Measurements from ENCODE around the gene TNFAIP3.

Gene TNFAIP3

DNA sequence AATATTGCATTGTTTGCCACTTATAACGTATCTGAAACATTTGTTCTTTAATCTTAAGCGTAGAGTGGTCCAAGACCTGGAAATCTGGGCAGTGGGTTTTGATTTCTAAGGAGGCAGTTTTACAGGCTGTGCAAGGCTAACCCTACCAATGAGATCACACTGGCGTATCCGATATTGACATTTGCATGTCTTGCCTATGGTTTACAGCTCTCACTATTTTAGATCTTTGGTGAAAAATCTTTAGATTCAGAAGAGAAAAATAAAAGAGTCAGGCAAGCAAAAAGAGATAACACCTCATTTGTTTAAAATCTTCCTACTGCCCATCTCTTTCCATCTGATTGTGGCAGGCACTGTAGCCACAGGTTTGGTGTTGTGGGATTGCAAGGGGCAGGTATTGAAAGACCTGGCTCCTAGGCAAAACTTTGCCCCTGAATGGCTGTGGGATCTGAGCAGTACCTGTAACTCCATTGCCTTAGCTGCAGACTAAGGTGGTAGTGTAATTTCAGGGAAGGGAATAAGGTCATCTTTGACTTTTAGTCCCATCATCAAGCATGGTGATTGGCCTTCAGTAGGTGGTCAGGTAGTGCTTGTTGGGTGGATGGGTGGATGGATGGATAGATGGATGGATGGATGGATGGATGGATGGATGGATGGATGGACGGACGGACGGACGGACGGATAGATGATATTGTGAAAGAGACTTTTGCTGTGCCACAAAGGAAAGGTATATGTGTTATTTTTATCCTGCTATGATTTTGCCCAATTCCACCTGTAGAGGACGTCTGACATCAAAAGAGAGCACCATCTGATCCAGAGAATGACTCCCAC, 1.9 kb downstream of the TNFAIP3 start:
- no peak for DNase-seq
- TF ChIP-seq, protein P1, sequence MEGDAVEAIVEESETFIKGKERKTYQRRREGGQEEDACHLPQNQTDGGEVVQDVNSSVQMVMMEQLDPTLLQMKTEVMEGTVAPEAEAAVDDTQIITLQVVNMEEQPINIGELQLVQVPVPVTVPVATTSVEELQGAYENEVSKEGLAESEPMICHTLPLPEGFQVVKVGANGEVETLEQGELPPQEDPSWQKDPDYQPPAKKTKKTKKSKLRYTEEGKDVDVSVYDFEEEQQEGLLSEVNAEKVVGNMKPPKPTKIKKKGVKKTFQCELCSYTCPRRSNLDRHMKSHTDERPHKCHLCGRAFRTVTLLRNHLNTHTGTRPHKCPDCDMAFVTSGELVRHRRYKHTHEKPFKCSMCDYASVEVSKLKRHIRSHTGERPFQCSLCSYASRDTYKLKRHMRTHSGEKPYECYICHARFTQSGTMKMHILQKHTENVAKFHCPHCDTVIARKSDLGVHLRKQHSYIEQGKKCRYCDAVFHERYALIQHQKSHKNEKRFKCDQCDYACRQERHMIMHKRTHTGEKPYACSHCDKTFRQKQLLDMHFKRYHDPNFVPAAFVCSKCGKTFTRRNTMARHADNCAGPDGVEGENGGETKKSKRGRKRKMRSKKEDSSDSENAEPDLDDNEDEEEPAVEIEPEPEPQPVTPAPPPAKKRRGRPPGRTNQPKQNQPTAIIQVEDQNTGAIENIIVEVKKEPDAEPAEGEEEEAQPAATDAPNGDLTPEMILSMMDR (IDR thresholded peaks at IDR 0.05) = no peak
- peaks cover 85% of the 10 kb centered on the region for H3K4me1 Mint-ChIP-seq
- peaks cover 3% of the 10 kb centered on the region for H3K36me3 Mint-ChIP-seq (ENCODE audit: low read depth)
- peaks cover 7% of the 10 kb centered on the region for H3K27me3 Mint-ChIP-seq (ENCODE audit: low read depth, poor library complexity)
- H3K27ac Mint-ChIP-seq = no peak overlapping the region
- H3K9me3 Mint-ChIP-seq = no peaks in the 10 kb centered on the region
- peak overlapping the region; percentile 95 for H3K4me3 Mint-ChIP-seq

DNA sequence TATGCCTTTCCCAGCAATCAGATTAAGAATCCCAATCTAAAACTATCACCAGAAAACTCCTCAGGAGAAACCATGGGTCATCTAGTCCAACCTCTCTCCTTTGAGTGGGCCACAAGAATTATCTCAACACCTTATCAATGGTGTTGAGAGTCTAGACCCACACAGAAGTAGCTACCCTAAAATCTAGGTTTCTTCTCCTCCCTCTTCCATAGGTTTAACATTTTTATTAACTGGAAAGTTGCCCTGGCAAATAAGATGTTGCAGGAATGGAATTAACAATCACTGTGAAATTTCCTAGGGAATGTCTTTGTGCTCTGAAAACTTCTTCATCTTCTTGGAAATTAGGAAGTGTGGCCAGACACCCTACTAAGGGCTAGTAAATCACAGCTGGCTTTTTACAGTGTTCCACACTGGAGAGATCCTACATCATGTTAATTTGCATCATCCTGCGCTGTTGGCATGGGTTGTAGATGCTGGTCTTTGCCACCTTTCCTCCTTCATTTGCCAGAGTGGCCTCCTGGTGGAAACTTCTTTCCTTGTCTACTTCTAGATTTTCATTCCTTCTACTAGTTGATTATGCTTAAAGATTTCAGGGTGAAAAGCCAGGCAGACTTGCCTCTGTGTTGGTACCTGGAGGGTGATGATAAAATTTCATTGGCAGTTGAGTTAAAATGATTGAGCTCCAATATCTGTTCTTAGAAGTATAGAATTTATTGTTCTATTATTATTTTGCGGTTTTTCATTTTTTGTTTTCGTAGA, 2.7 kb downstream of the TNFAIP3 start:
- Mint-ChIP-seq H3K36me3 (ENCODE audit: low read depth) (peaks cover 5% of the 10 kb centered on the region), H3K4me3 (peak overlapping the region; percentile 95), H3K27ac (no peak overlapping the region), H3K27me3 (ENCODE audit: low read depth, poor library complexity) (peaks cover 6% of the 10 kb centered on the region), H3K9me3 (no peaks in the 10 kb centered on the region), H3K4me1 (peaks cover 78% of the 10 kb centered on the region)
- TF ChIP-seq, protein P1 (IDR thresholded peaks at IDR 0.05) = no peak
- DNase-seq = no peak

DNA sequence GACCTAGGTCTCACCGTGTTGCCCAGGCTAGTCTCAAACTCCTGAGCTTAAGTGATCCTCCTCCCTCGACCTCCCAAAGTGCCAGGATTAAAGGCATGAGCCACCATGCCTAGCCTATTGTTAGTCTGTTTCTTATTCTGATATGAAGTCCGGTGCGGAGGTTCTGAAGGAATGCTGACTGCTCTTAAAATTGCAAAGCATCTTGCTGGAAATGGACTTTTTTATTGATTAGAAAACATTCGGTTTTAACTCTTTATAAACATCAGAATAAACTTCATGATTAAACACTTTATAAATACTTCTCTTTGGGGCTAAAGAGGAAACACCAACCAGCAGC, 3.2 kb downstream of the TNFAIP3 start:
- DNase-seq = no peak
- Mint-ChIP-seq H3K4me3 (peak overlapping the region; percentile 47), H3K4me1 (peaks cover 73% of the 10 kb centered on the region), H3K36me3 (ENCODE audit: low read depth) (peaks cover 10% of the 10 kb centered on the region), H3K27ac (no peak overlapping the region), H3K9me3 (no peaks in the 10 kb centered on the region), H3K27me3 (ENCODE audit: low read depth, poor library complexity) (peaks cover 2% of the 10 kb centered on the region)
- TF ChIP-seq, protein P1 (IDR thresholded peaks at IDR 0.05) = no peak

DNA sequence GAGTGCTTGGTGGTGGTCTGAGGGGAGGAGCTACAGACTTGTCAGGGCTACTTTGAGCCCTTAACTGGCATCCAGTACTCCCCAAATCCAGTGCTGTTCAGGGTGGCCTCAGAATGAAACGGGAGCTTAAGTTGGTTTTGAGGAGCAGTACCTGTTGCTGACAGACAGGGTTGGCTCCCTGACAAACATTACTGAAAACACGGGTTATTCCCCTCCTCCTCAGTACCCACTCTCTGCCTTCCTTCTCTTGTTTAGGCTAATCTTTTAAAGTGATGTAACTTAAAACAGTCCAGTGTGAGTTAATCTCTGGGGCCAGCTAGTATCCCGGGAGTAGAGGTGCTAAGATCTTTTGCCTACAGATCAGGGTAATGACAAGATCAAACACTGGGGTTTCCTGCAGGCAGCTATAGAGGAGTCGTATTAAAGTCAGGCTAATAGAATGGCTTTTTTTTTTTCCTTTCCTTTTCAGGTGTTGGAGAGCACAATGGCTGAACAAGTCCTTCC, 3.7 kb downstream of the TNFAIP3 start:
- peaks cover 12% of the 10 kb centered on the region for H3K36me3 Mint-ChIP-seq (ENCODE audit: low read depth)
- peak overlapping the region; percentile 39 for H3K4me3 Mint-ChIP-seq
- TF ChIP-seq, protein P1 (IDR thresholded peaks at IDR 0.05) = no peak
- no peaks in the 10 kb centered on the region for H3K9me3 Mint-ChIP-seq
- H3K4me1 Mint-ChIP-seq = peaks cover 67% of the 10 kb centered on the region
- H3K27ac Mint-ChIP-seq = no peak overlapping the region
- H3K27me3 Mint-ChIP-seq (ENCODE audit: low read depth, poor library complexity) = peaks cover 2% of the 10 kb centered on the region
- no peak for DNase-seq

DNA sequence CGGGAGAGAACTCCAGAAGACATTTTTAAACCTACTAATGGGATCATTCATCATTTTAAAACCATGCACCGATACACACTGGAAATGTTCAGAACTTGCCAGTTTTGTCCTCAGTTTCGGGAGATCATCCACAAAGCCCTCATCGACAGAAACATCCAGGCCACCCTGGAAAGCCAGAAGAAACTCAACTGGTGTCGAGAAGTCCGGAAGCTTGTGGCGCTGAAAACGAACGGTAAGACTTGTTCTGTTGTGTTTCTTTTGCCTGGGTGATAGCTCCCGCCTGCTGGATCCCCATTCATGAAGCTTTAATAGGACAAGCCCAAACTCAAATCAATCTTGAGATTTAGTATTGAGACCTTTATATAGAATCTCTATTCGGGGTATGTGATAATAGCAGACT, 4.2 kb downstream of the TNFAIP3 start:
- DNase-seq = no peak
- Mint-ChIP-seq H3K27me3 (ENCODE audit: low read depth, poor library complexity) (peaks cover 2% of the 10 kb centered on the region), H3K4me1 (peaks cover 62% of the 10 kb centered on the region), H3K36me3 (ENCODE audit: low read depth) (peaks cover 12% of the 10 kb centered on the region), H3K4me3 (peak overlapping the region; percentile 39), H3K9me3 (no peaks in the 10 kb centered on the region), H3K27ac (no peak overlapping the region)
- TF ChIP-seq, protein P1 (IDR thresholded peaks at IDR 0.05) = no peak
